HG03571 (cell line): Measurements from ENCODE around the gene NEUROD4.

Experiments used
- ATAC-seq: cut with Tn5 transposase; IDR thresholded peaks from one replicate; pipeline ENCODE4 v1.9.1; 2021; ENCODE audit not compliant: unreplicated experiment

Gene NEUROD4

DNA sequence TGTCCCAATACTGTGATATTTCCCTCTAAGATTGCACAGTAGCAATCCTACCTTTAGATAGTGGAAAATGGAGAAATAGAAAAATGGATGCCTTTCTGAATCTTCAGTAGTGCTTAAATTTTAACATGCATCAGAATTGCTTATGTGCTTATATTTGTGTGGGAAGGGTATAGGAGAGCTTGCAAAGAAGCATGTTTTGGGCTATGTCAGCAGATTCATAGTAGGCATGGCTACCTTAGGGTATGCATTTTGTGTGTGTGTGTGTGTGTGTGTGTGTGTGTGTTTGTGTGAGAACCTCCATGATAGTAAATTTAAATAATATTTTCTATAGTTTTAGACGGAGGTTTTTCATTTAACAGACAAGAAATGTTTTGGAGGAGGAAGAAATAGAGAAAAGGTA lies 38.3 kb downstream of the NEUROD4 start:
- ATAC-seq = no peak

DNA sequence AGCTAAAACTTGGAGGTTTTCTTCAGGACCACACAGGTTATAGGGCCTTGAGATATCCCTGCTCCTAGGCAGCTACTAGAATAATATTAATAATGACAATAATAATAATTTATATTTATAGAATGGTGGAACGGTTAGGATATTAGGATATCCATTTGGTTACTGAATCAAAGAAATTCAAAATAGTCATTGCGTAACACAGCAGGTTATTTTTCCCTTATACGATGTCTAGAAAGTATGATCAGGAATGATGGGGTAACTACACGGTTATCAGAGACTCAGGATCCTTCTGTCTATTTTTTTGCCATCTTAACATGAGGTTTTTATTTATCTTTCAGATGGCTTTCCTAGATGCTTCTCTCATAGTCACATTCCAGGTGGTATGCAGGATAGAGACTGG lies 39.0 kb downstream of the NEUROD4 start:
- no peak for ATAC-seq

DNA sequence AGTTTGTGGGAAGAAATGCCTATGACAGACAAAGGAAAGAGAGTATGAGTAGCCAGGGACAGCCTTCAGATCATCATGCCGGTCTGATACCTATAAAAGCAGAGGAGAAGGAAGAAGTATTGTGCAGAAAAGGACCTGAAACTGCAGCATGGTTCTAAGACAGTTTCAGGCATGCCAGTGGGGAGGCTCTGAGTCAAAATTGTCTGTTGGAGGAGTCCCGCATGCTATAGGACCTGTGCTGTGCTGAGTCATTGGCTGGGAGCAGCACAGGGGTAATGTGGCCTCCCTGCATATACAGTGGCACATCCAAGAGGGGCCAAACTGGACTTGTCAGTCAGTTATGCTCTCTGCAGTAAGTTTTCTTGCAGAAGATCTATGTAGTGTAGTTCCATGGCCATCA lies 40.7 kb downstream of the NEUROD4 start:
- peak; percentile 98 for ATAC-seq

DNA sequence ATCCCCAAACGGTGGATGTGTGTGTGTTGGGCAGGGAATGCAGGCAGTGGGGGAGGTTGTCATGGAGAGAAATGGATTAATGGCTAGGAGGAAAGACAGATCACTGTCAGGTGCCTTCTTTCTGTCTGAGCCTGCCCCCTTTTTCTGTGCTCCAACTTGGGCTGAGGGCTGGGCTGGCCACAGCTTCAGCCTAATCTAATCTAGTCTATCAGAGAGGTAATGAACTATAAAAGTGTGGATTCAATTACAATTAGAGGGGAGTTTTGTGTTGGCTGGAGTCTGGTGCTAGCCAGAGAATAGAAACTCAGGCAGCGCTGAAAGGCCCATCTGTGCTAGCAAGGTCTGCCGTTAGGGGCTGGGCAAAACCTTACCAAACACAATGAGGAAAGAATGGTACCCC lies 41.2 kb downstream of the NEUROD4 start:
- ATAC-seq = no peak

DNA sequence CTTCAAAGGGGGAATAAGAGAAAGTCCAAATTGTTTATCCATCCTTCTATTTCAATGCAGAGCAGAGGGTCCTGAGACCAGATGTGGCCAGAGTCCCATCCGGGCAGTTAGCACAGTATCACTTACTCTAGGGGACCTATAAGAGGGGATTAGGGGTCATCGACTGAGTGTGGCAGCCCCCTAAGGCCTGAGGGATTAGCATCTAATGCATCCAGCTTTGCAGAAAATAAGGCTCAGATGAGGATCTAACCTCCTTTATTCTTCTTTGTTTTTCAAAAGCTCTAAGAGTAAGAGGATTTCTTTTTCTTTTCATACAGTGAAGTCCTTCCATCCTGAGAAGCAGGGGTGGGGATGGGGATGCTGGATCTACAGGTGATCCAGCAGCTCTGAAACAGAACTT lies 43.5 kb downstream of the NEUROD4 start:
- ATAC-seq = no peak

DNA sequence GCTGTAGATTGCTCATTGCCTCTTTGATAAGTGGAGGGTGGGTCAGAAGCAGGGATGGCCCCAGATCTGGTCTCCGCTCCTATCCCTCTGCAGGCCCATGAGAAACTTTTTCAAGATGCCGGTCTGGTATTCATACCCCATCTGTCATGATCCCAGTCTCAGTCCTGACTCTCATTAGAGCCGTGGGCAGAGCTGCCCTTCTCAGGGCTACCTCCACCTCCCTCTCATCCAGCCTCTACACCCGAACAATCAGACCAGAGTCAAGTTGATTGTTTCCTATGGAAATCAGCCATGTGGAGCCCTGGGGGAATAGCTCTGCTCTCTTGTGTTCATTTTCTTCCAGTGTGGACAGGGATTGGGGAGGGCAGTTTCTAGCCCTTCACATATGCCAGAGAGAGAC lies 45.8 kb downstream of the NEUROD4 start:
- ATAC-seq = no peak

DNA sequence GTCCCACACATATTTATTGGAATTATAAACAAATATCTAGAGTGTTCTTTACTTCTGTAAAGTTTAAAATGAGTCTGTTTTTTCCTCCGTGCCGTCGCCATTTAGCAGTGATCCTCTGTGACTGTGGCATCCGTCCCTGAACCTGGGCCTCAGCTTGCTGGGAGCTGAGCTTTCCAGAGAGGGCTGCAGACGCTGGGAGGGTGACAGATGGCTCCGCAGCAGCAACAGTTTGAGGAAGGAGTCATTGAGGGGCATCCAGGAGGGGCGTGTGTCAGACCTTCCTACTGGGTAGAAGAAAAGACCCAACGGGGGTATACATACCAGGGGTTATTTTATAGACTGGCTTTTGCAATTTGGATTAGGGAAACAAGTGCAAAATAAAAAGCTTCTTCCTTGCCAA lies 47.9 kb downstream of the NEUROD4 start:
- ATAC-seq = no peak

DNA sequence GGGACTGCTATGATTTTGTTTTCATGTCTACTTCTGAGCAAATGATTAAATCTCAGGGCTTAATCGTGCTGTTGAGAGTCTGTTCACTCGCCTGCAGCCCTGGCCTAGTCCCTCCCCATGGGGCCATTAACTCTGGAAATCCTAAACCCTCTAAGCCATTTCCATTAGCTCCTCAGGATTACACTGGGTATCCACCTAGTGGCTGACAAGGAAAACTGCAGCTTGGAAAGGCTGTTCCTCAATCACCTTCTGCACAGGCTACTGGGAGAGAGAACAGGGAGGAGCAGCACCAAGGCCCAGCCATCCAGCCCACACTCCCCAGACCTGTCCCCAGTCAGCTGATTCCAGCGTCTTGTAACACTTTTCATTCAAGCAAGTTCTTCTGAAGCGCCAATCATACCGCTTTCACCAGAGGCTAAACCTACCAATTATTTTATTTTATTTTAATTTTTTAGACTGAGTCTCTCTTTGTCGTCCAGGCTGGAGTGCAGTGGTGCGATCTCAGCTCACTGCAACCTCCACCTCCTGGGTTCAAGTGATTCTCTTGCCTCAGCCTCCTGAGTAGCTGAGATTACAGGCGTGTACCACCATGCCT lies 48.7 kb downstream of the NEUROD4 start:
- peak; percentile 63 for ATAC-seq

DNA sequence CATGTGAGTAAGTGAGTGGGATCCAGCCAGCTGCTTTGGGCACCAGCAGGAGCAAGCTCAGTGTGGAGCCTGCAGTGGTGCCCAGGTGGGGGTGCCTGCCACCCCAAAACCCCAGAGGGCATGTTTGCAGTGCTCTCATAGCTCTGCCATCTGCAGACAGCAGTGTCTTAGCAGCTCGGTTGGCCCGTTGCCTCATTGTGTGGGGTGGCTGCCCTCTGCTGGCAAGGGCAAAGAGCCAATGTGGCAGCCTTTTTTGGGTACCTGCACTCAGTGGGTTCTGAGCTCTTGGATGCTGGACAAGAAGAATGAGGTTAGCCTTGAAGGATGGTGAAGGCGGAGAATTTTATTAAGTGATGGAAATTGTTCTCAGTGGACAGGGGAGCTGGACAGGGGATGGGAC lies 52.3 kb downstream of the NEUROD4 start:
- no peak for ATAC-seq

DNA sequence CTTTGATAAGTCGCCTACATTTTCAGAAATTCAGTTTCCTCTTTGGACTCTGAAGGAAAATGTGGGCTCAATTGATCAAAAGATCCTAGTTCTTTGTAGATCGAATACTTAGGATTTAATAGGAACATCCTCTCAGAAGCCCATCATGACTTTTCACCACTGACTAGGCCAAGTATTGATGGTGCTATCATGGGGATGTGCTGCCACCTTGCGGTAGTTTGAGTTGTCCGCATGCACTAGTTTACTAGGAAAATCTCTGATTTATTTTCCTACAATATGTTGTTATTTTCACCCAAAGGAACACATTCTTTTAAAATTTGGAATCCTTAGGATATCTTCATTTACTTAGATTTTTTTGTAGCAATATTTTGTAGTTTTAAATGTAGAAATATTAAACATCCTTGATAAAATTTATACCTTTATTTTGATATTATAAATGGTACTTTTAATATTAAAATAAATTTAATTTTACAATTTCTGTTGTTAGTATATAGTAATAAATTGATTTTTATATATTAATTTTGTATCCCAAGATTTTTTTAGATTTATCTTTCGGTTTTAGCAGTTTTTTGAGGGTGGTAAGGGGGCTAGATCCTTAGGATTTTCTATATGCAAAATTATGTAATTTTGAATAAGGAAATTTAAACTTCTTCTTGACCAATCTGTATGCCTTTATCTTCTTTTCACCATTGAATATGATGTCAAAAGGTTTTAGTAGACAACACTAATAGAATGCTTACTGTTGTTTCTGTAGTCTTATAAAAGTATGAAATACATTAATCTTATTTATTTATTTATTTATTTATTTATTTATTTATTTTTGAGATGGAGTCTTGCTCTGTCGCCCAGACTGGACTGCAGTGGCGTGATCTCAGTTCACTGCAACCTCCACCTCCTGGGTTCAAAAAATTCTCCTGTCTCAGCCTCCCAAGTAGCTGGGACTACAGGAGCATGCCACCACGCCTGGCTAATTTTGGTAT lies 53.6 kb downstream of the NEUROD4 start:
- ATAC-seq = peak; percentile 73

DNA sequence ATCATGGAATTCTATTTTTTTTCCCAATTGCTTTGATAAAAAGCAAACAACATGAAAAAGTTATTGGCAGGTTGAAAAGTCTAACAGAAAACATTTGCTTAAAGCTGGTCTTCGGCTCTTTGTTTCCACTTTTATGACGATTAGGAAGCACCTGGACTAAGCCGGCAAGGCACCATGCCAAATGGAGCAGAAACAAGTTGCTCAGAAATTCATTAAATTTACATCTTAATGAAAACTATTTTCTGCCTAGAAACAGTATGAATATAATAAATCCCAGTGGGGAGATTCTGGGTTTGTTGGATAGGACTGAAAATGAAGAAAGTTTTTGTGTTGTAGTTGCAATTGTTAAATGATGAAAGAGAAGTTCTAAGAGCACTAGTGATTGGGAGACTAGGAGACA lies 55.0 kb downstream of the NEUROD4 start:
- no peak for ATAC-seq
